ENCODE results near the gene RSRC1. TPM values are rescaled to one million over a fixed set of nuclear protein-coding genes. Genes with fewer than 3 reads are reported as not detected.
"Not testable (repeated sequence)": the region's sequence is repeated elsewhere in the genome, so short reads cannot be mapped to it uniquely, and the experiment has no call there.

Gene RSRC1
- total RNA-seq, 1 experiment from 2014 or later: 60.3 TPM

GRCh38 chr3:158540066-158540465, 430.2 kb downstream of the RSRC1 start:
- POLR2A ChIA-PET (ENCODE audit: unreplicated experiment): no interaction called here
- CTCF ChIA-PET: interaction anchor here (0.5 to 1.5 kb wide), 3 partner anchors 188 to 249 kb away, joined by 4 to 9 read pairs (median 6); no protein-coding TSS in a partner anchor
- H3K27me3 ChIP-seq (ENCODE audit: insufficient read depth, low read depth): no peaks in the 10 kb centered on the region
- no peaks in the 10 kb centered on the region for H4K20me1 ChIP-seq (ENCODE audit: insufficient read depth)
- H3F3A ChIP-seq (ENCODE audit: insufficient read depth, low read depth): no peaks in the 10 kb centered on the region
- no peak overlapping the region for H3K4me2 ChIP-seq
- no peaks in the 10 kb centered on the region for H3K9me3 ChIP-seq (ENCODE audit: insufficient read depth, low read depth)
- TF ChIP-seq, protein P1, sequence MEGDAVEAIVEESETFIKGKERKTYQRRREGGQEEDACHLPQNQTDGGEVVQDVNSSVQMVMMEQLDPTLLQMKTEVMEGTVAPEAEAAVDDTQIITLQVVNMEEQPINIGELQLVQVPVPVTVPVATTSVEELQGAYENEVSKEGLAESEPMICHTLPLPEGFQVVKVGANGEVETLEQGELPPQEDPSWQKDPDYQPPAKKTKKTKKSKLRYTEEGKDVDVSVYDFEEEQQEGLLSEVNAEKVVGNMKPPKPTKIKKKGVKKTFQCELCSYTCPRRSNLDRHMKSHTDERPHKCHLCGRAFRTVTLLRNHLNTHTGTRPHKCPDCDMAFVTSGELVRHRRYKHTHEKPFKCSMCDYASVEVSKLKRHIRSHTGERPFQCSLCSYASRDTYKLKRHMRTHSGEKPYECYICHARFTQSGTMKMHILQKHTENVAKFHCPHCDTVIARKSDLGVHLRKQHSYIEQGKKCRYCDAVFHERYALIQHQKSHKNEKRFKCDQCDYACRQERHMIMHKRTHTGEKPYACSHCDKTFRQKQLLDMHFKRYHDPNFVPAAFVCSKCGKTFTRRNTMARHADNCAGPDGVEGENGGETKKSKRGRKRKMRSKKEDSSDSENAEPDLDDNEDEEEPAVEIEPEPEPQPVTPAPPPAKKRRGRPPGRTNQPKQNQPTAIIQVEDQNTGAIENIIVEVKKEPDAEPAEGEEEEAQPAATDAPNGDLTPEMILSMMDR (conservative IDR thresholded peaks at IDR 0.05): no peak
- no peaks in the 10 kb centered on the region for H3K36me3 ChIP-seq (ENCODE audit: low read depth)
- H3K27ac ChIP-seq: no peak overlapping the region
- H3K9me2 ChIP-seq (ENCODE audit: insufficient read depth): no peaks in the 10 kb centered on the region
- H2AFZ ChIP-seq: no peak overlapping the region
- H3K4me1 ChIP-seq (replicated peaks; ENCODE audit: insufficient read depth): no peaks in the 10 kb centered on the region
- no TSS peak for BruUV-seq (replicated peaks)
- no peaks in the 10 kb centered on the region for H3K79me2 ChIP-seq (ENCODE audit: low read depth)
- no peak for DNase-seq
- no peak overlapping the region for H3K4me3 ChIP-seq
- intact Hi-C loops (cut with micrococcal nuclease; ENCODE audit: unreplicated experiment): no loop called here

DNA sequence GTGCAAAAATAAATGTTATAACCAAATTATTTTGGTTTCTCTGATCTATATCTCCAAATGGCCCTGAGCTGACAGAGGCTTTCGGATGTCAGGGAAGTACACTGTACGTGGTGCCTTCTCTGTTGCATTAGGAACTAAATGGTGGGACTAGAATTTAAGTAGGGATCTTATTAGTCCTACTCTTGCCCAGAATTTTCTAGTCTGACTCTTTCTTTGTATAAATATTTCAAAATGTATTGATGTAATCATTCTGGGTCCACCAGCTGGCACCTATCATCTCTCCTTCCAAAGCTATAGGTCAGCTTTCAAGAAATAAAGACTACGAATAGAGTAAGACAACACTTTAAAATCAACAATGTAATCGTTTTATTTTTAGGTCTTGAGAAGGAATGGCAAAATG, 438.8 kb downstream of the RSRC1 start:
- no TSS peak for BruUV-seq (replicated peaks)
- Histone ChIP-seq H3K79me2 (ENCODE audit: low read depth) (no peaks in the 10 kb centered on the region), H4K20me1 (ENCODE audit: insufficient read depth) (no peaks in the 10 kb centered on the region), H3K4me2 (no peak overlapping the region), H3K4me3 (no peak overlapping the region), H2AFZ (no peak overlapping the region), H3K27me3 (ENCODE audit: insufficient read depth, low read depth) (no peaks in the 10 kb centered on the region), H3K9me3 (ENCODE audit: insufficient read depth, low read depth) (no peaks in the 10 kb centered on the region), H3K36me3 (ENCODE audit: low read depth) (no peaks in the 10 kb centered on the region), H3K9me2 (ENCODE audit: insufficient read depth) (no peaks in the 10 kb centered on the region), H3K4me1 (replicated peaks; ENCODE audit: insufficient read depth) (no peaks in the 10 kb centered on the region), H3K27ac (no peak overlapping the region), H3F3A (ENCODE audit: insufficient read depth, low read depth) (no peaks in the 10 kb centered on the region)
- ChIA-PET POLR2A (ENCODE audit: unreplicated experiment) (no interaction called here), CTCF (no interaction called here)
- TF ChIP-seq, protein P1 (conservative IDR thresholded peaks at IDR 0.05): no peak
- no peak for TF ChIP-seq EZH2 (IDR thresholded peaks at IDR 0.05; ENCODE audit: low read depth)
- intact Hi-C loops (cut with micrococcal nuclease; ENCODE audit: unreplicated experiment): no loop called here
- no peak for DNase-seq

DNA sequence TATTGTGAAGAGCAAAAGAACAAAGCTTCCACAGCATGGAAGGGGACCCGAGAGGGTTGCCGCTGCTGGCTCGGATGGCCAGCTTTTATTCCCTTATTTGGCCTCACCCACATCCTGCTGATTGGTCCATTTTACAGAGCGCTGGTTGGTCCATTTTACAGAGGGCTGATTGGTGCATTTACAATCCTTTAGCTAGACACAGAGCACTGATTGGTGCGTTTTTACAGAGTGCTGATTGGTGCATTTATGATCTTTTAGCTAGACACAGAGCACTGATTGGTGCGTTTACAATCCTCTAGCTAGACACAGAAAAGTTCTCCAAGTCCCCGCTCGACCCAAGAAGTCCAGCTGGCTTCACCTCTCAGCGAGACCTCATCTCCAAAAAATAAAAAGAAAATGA, 440.0 kb downstream of the RSRC1 start:
- H2AFZ ChIP-seq; H3K4me1 ChIP-seq (replicated peaks; ENCODE audit: insufficient read depth); H3K79me2 ChIP-seq (ENCODE audit: low read depth); H3K27me3 ChIP-seq (ENCODE audit: insufficient read depth, low read depth); DNase-seq; H3K9me3 ChIP-seq (ENCODE audit: insufficient read depth, low read depth); H3K4me3 ChIP-seq; H4K20me1 ChIP-seq (ENCODE audit: insufficient read depth); CTCF ChIA-PET; H3K4me2 ChIP-seq; H3K9me2 ChIP-seq (ENCODE audit: insufficient read depth); H3F3A ChIP-seq (ENCODE audit: insufficient read depth, low read depth); POLR2A ChIA-PET (ENCODE audit: unreplicated experiment); BruUV-seq (replicated peaks); intact Hi-C loops (cut with micrococcal nuclease; ENCODE audit: unreplicated experiment); H3K27ac ChIP-seq; H3K36me3 ChIP-seq (ENCODE audit: low read depth): not testable (repeated sequence)

GRCh38 chr3:158552124-158552523, 442.2 kb downstream of the RSRC1 start:
- ChIA-PET POLR2A (ENCODE audit: unreplicated experiment) (no interaction called here), CTCF (no interaction called here)
- Histone ChIP-seq H3K4me2 (no peak overlapping the region), H3F3A (ENCODE audit: insufficient read depth, low read depth) (no peaks in the 10 kb centered on the region), H3K79me2 (ENCODE audit: low read depth) (no peaks in the 10 kb centered on the region), H3K4me3 (no peak overlapping the region), H3K9me3 (ENCODE audit: insufficient read depth, low read depth) (no peaks in the 10 kb centered on the region), H4K20me1 (ENCODE audit: insufficient read depth) (no peaks in the 10 kb centered on the region), H3K27me3 (ENCODE audit: insufficient read depth, low read depth) (no peaks in the 10 kb centered on the region), H3K4me1 (replicated peaks; ENCODE audit: insufficient read depth) (no peaks in the 10 kb centered on the region), H3K27ac (no peak overlapping the region), H2AFZ (no peak overlapping the region), H3K9me2 (ENCODE audit: insufficient read depth) (no peaks in the 10 kb centered on the region), H3K36me3 (ENCODE audit: low read depth) (no peaks in the 10 kb centered on the region)
- no TSS peak for BruUV-seq (replicated peaks)
- no peak for DNase-seq
- TF ChIP-seq, protein P1 (conservative IDR thresholded peaks at IDR 0.05): no peak
- TF ChIP-seq EZH2 (IDR thresholded peaks at IDR 0.05; ENCODE audit: low read depth): no peak
- intact Hi-C loops (cut with micrococcal nuclease; ENCODE audit: unreplicated experiment): no loop called here

Data from PC-9 (cell line).